DND-41 (cell line): ENCODE data around the gene ADCK2.

Experiments
- EZH2 ChIP-seq: IDR thresholded peaks from 3 replicates; pipeline ENCODE4 v1.6.1; 2012; ENCODE audit warnings: borderline replicate concordance, low read depth, mild to moderate bottlenecking, moderate library complexity, low read length, inconsistent platforms; ENCODE audit not compliant: severe bottlenecking
- TF ChIP-seq, protein P1 (sequence below): IDR thresholded peaks from 2 replicates; pipeline ENCODE4 v1.5.1; 2012; ENCODE audit warnings: borderline replicate concordance, low read length, moderate library complexity, mild to moderate bottlenecking; ENCODE audit not compliant: poor library complexity, severe bottlenecking; ENCODE audit errors: extremely low read depth

DNA sequence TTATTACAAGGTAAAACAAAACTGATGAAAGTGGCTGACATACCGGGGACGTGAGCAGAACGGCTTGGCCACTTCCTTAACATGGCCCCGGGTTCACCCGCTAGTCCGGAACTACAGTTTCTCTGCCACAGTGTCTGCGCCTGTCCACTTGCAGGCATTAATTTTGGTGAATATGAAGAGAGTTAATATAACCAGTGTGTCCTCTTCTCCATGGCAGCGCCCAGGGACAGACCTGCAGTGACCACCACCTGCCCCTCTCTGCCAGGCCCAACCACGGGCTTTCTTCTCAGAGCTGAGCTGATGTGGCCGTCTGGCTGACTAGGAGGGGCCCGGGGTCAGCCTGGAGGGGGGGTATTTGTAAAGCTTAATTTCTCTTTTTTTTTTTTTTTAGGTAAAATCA lies 22.6 kb downstream of the ADCK2 start:
- TF ChIP-seq, protein P1, sequence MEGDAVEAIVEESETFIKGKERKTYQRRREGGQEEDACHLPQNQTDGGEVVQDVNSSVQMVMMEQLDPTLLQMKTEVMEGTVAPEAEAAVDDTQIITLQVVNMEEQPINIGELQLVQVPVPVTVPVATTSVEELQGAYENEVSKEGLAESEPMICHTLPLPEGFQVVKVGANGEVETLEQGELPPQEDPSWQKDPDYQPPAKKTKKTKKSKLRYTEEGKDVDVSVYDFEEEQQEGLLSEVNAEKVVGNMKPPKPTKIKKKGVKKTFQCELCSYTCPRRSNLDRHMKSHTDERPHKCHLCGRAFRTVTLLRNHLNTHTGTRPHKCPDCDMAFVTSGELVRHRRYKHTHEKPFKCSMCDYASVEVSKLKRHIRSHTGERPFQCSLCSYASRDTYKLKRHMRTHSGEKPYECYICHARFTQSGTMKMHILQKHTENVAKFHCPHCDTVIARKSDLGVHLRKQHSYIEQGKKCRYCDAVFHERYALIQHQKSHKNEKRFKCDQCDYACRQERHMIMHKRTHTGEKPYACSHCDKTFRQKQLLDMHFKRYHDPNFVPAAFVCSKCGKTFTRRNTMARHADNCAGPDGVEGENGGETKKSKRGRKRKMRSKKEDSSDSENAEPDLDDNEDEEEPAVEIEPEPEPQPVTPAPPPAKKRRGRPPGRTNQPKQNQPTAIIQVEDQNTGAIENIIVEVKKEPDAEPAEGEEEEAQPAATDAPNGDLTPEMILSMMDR = no peak
- TF ChIP-seq EZH2 = no peak
